ENCODE measurements around the gene CARF.

GRCh38 chr2:202871300-202872141 lies 40.6 kb upstream of the CARF start, which contains the start of gene ICA1L:
- TF ChIP-seq SIN3A (IDR thresholded peaks at IDR 0.05; ENCODE audit: borderline replicate concordance, low read depth, low read length), result peak; percentile 71; the same call in 1 of the 2 replicates
- no peak for TF ChIP-seq CTCF (IDR thresholded peaks at IDR 0.05)
- no peak; the same call in 1 of the 2 replicates for TF ChIP-seq POLR2AphosphoS5 (IDR thresholded peaks at IDR 0.05; ENCODE audit: low read depth, low read length)

Measured in SK-N-SH (cell line).